HG03097 (cell line): Measurements from ENCODE around the gene SLIT2.

Experiments
- ATAC-seq: cut with Tn5 transposase; IDR thresholded peaks from one replicate; pipeline ENCODE4 v1.9.1; 2021; ENCODE audit not compliant: unreplicated experiment, low FRiP score

SLIT2 gene, protein sequence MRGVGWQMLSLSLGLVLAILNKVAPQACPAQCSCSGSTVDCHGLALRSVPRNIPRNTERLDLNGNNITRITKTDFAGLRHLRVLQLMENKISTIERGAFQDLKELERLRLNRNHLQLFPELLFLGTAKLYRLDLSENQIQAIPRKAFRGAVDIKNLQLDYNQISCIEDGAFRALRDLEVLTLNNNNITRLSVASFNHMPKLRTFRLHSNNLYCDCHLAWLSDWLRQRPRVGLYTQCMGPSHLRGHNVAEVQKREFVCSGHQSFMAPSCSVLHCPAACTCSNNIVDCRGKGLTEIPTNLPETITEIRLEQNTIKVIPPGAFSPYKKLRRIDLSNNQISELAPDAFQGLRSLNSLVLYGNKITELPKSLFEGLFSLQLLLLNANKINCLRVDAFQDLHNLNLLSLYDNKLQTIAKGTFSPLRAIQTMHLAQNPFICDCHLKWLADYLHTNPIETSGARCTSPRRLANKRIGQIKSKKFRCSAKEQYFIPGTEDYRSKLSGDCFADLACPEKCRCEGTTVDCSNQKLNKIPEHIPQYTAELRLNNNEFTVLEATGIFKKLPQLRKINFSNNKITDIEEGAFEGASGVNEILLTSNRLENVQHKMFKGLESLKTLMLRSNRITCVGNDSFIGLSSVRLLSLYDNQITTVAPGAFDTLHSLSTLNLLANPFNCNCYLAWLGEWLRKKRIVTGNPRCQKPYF (N-terminal part only)

DNA sequence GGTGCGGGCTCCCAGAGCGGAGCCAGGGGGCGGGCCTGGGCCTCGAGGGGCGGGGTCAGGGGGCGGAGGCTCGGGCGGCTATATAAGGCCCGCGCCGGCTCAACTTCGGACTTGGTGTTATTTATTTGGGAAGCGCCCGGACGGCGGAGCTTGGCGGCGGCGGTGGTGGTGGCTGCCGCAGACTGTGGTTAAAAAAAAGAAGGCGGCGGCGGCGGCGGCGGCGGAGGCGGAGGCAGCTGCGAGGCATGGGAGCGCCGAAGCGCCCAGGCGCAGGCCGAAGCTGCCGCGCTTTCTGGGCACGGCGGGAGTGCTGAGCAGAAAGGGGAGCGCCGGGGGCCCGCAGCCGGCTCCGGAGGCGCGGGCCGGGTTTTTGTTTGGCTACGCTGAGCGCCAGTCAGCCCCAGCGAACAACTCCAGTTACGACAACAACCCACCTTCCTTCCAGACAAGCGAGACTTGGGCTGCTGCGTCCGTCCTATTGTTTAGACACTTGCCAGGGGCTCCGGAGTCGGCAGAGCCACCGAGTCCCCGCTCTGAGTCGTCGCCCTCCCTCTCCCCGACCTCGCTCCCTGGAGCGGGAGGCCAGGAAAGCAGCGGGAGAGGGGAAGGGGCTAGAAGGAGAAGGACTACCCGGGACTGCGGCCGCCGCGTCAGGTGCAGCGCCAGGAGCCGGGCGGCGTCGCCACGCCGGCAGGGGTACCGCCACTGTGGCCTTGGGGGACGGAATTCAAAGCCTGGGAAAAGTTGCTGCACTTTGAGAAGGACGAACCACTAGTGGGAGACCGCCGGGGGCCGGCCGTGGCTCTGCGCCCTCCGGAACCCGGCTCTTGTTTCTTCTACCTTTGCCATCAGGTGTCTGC lies at the start of gene SLIT2:
SLIT2 (plus strand) TSS at position 110 of the 860 bp plus-strand sequence. CDS start 1,911 bp downstream, outside the sequence.
- peak; percentile 55 for ATAC-seq

DNA sequence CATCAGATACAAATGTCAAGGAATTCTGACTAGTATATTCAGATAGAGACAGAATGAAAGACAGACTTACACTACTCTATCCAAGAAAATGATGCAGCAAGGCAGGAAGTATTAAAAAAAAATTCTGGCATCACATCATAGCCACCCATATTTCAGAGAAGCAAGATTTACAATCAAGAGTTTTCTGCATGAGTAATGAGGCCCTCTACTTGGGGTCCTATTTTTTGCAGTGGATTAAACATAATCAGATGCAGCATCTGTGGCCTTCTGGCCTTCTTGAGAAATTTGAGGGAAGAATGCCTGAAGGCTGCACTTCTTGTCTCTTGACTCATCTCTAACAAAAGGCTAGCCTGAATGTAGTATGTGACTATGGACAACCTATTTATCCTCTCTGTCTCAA lies 48.2 kb upstream of the SLIT2 start:
- ATAC-seq: no peak

DNA sequence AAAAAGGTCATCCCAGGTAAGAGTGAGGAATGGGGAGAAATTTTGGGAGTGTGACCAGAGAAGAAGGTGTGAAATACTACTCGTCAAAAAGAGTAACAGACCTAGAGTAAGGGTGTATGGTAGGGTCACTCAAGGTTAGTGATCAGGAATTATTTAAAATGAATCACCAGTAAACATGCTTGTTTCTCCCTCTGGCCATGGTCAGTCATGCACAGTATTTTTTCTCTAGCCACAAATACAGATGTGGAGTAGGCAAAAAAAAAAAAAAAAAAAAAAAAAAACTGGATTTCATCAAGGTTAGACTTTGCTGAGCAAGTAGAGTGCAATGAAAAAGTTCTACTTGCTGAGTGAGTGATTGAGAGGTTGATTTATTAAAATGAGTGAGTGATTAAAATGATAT lies 34.2 kb upstream of the SLIT2 start:
- no peak for ATAC-seq

DNA sequence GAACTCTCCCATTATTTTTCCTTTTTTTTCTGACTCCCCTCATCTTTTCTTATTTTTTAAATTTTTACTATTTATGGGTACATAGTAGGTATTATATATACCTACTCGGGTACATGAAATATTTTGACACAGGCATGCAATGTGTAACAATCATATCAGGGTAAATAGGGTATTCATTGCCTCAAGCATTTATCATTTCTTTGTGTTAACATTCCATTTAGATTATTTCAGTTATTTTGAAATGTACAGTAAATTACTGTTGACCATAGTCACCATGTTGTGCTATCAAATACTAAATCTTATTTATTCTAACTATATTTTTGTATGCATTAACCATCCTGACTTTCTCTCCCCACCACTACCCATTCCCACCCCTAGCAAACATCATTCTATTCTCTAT lies 33.8 kb upstream of the SLIT2 start:
- no peak for ATAC-seq

DNA sequence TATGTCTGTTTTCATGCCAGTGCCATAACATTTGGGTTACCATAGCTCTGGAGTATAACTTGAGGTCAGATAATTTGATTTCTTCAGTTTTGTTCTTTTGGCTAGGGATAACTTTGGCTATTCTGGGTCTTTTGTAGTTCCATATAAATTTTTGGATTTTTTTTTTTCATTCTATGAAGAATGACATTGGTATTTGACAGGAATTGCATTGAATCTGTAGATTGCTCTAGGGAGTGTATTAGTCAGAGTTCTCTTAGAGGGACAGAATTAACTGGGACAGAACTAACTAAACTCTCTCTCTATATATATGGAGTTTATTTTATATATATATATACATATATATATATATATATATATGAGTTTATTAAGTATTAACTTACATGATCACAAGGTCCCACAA lies 32.2 kb upstream of the SLIT2 start:
- ATAC-seq: no peak

DNA sequence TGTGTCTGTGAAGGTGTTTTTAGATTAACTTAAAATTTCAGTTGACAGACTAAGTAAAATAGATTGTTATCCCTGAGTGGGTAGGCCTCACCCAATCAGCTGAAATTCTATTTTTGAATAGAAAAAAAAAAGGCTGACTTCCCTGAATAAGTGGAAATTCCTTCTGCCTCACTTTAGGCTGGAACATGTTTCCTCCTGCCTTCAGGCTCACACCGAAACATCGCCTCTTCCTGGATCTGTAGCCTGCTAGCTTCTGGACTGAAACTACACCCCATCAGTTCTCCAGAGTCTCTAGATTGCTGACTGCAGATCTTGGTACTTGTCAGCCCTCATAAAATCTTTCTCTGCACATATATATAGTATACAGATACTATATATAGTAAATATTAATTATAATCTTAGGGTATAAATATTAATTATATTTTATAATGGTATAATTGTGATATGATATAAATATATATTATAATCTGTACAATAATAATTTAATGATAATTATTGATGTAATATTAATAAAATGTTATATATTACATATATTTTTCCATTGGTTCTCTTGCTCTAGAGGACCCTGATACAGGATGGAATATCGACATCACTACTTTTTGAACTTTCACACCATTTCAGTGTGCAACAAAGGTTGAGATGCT lies 13.7 kb upstream of the SLIT2 start:
- ATAC-seq: no peak

DNA sequence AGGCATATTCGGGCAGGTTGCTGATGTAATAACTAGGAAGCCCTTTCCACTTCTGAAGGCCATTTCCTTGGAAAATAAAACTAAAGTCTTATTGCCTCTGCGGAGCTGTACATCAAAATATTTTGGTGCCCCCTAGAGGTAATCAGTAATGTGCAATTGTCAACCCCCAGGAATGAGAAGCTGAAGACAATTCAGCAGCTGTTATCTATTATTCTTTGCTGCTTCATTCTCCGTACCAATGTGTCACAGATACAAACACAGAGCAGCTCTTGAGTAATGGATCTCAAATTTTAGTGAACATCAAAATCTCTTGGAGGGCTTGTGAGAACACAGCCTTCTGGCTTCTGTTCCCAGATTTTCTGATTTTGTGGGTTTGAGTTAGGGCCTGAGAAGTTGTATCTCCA lies 3.5 kb upstream of the SLIT2 start:
- no peak for ATAC-seq

DNA sequence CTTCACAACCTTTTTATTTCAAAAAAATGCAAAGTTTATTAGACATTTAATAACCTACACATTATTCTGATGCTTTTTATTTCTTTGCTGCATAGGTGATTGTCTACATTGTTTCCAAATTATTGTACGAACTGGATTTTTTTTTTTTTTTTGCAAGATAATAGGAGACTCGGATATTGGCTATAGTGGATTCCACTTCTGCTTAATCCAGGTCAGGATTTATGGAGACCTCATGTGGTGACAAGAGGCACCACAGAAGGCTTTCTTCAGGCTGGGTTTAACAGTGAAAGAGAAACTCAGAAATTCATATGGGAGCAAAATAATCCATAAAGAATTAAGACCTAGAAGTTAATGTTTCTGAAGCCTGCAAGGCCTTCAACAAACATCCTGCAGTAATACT lies 2.4 kb upstream of the SLIT2 start:
- no peak for ATAC-seq

DNA sequence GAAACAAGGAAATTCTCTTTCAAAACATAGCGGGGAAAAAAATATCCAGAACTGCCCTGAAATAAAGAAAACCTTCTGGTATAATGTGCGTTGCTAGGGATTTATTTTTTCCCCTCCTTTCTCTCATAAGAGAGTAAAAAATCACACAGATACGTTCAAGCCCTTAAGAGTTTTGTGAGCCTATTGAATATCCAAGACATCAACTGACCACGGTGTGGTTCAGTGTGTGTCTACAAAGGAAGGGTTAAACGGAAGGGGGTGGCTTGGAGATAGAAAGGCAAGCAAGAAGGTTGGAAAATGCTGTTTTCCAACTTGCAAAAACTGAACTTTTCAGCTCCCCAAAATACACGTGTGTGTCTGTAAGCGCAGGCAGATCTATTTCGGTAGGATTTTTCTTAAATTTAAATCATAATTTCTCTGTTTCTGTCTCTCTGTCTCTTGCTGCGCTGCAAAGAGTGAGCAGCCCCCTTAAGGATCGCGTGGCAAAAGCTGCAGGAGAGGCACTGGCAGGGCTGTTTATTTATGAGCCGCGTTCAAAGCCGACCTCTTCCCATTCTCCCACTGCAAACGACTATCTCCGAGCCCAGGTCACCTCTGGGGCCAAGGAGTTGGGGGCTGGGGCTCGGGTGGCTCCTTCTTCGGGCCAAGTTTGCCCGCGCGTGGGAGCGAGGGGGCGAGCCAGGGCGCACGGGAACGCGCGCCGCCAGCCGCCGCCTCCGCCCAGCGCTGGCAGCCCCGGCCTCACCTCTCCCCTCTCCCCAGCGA lies 492 bp upstream of the SLIT2 start:
- no peak for ATAC-seq

DNA sequence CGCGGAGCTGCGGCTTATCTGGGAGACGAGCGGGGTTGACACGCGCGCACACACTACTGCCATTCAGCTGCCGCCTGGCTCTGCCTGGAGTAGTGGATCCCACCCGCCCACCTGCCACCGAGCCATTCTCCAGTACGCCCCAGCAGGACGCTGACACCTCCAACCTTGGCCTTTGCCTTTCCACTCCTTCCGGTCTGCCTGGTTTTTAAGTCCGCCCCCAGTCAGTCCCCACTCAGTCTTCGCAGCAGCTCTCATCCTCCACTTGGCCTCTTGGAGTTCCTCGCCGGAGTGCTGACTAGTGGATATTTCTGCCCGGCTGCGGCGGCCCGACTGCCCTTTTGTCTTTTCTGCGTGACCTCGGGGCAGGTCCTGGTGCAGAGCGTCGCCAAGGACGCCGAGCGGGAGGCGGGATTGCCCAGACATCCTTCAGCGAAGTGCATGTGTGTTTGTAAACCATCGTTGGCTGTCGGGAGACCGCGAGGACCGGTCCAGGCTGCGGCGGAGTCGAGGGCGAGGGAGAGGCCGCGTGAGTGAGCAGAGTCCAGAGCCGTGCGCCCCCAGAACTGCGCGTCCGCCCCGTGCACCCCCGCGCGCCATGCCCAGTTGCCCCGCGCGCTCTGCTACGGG lies 1.1 kb downstream of the SLIT2 start:
- ATAC-seq: no peak

DNA sequence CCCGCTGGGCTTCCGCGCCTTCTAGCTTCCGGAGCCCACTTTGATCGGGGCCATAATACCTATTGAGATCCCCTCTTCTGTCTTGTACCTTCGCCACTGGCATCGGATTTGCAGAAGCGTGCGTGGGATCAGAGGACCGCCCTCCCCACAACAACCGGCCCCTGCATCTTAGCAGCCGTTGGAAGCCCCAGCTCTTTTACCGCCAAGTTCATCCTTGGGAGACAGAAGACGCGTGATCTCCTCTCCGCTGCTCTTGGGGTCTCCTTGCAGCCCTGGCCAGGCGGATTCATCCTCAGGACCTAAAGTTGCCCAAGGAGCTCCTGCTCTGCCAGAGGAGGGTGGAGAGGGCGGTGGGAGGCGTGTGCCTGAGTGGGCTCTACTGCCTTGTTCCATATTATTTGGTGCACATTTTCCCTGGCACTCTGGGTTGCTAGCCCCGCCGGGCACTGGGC lies 1.6 kb downstream of the SLIT2 start:
- ATAC-seq: no peak

DNA sequence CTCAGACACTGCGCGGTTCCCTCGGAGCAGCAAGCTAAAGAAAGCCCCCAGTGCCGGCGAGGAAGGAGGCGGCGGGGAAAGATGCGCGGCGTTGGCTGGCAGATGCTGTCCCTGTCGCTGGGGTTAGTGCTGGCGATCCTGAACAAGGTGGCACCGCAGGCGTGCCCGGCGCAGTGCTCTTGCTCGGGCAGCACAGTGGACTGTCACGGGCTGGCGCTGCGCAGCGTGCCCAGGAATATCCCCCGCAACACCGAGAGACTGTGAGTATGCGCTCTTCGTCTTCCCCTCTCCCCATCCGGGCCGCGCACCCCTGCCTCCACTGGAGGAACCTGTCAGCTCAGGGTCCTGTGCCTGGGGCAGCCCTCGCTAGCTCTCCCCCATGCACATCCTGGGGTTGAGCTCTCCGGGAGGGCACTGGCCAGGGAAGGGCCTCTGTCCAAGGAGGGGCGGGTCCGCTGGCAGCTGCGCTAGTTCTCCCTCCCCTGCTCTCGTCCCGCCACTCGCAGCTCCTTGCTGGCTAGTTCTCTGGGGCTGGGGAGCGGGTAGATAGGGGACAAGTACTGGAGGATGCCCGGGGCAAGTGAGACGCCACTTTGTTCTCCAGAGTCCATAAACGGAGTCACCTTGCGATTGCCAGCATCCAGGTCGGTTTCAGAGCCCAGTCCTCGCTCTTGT lies 2.2 kb downstream of the SLIT2 start:
- no peak for ATAC-seq

DNA sequence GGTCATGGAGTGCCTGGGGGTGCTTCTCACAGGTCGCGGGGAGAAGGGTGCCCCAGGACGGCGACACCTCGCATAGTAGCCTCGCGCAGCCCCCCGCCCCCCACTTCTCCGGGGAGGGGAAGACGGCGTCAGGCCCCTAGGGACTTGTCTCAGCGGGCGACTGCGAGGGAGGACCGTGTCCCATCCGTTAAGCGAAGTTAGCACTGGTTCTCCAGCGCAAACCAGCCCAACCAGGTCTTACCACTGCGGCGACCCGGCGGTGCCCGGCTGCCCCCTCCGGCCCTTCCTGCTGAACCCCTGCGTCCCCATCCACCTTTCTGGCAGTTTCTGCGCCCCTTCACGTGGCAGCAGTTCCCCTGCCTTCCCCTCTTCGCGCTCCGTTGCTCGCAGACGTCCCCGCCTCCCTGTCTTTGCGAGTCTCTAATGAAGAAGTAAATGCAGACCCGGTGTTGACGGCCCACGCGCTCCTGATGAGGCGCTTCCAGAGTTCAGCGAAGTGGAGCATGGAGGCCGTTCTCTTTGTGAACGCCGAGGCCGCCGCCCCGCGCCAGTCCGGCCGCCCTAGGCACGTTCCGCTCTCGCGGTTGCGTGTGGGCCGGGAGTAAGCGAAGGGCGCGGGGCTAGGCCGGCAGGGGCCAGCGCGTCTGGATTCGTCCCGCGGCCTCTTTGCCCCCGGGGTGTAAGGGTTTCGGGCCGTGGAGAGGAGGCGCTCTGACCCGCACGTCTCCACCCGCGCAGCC lies 3.0 kb downstream of the SLIT2 start:
- no peak for ATAC-seq

DNA sequence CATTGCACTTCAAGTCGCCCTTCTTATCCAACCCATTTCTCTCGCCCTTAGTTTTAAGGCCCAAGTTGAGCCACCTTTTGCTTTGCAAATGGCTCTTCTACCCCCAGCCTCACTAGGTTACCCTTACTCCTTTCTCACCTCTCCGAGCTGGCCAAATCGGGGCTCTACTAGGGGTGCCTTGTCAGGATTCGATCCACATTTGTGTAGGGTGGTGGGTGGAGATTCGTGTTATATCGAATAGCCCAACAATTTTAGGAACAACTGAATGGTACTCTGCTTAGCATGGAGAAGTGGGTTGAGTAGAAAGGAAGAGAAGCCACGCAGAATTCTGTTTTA lies 3.5 kb downstream of the SLIT2 start:
- ATAC-seq: no peak

DNA sequence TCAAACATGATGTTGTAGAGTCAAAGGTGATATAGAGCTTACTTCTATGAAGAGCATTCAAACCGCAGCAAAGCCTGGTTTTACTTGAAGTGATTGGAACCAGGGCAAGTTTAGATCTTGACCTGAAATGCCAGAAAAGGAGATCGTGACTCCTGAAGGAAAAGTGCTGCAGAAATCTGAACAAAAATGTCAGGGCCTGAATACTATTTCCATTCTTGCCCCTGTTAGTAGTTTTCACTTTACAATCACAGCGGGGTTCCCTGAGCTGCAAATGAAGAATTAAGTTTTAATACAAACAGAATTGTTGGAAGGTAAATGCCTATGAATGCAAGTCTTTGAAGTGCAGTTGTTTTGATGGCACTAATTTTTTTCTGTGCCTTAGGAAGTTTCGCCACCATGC lies 4.1 kb downstream of the SLIT2 start:
- ATAC-seq: no peak

DNA sequence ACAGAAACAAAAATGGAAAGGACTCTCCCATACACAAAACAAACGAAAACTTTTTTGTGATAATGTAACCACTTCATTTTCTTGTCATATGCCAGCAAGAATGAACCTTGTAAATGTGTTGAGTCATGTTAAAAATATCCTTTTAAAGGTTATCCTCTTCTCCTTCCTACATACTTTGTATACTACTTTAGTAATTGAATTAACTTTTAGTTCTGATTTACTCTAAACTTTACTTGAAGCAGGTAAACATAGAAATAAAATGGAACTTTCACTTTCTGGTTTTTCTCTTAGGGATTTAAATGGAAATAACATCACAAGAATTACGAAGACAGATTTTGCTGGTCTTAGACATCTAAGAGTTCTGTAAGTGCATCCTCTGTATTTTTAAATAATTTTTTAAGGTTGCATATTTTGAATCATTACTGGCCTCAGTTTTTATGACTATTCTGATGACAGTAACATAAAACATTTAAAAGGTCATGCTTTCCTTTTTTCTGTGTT lies 4.7 kb downstream of the SLIT2 start:
- no peak for ATAC-seq

DNA sequence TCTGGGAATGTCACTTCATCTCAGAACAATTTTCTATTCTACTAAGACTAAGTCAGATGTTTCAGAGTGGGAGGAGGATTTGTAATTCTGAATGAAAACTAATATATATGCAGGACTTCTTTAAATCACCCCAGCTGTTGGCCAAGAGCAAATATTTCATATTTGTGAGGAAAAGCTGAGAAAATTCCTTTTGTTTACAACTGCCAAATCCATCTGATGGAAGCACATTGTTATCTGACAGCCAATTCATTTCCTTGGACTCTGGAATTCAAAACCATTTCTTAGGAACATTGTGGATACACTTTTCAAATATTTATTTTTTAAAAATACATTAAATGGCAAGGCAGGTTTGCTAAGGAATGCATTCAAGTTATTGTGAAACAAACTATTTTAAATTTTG lies 8.0 kb downstream of the SLIT2 start:
- ATAC-seq: no peak

DNA sequence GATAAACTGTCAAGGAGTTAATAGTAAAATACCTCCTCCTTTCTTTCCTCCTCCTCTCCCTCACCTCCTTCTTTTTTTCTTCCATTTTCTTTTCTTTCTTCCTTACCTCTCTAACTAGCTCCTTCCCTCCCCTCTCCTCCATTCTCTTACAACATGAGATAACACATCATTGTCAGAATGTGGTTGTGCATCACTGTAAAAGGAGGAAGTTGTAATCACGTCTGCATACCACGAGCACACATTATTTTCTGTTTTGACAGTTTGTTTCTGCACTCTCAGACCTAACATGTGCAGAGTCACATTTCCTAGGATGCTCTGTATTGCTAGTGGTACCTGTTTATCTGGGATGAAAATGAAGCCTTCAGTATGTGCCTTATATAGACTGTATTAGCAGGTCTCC lies 9.1 kb downstream of the SLIT2 start:
- ATAC-seq: no peak
